Measurements from ENCODE around the gene PPARA.

PPARA gene

GRCh38 chr22:46175631-46176030, 25.3 kb downstream of the PPARA start:
- no peak for TF ChIP-seq GATA2 (IDR thresholded peaks at IDR 0.05; ENCODE audit: low read depth, low read length)
- TF ChIP-seq GATA3 (IDR thresholded peaks at IDR 0.05; ENCODE audit: low read depth, low read length) = no peak

GRCh38 chr22:46176508-46177003, 26.2 kb downstream of the PPARA start:
- no peak for TF ChIP-seq GATA3 (IDR thresholded peaks at IDR 0.05; ENCODE audit: low read depth, low read length)
- no peak for TF ChIP-seq GATA2 (IDR thresholded peaks at IDR 0.05; ENCODE audit: low read depth, low read length)

- no peak for TF ChIP-seq GATA3 (IDR thresholded peaks at IDR 0.05; ENCODE audit: low read depth, low read length)
- TF ChIP-seq GATA2 (IDR thresholded peaks at IDR 0.05; ENCODE audit: low read depth, low read length) = peak; percentile 23; the same call in 1 of the 2 replicates
These were observed 28.6 kb downstream of the PPARA start for GRCh38 chr22:46178755-46179505.

- TF ChIP-seq GATA2 (IDR thresholded peaks at IDR 0.05; ENCODE audit: low read depth, low read length) (no peak), GATA3 (IDR thresholded peaks at IDR 0.05; ENCODE audit: low read depth, low read length) (no peak)
These were observed 29.4 kb downstream of the PPARA start for GRCh38 chr22:46179748-46180147.

GRCh38 chr22:46180370-46181137, 30.2 kb downstream of the PPARA start:
- TF ChIP-seq GATA3 (IDR thresholded peaks at IDR 0.05; ENCODE audit: low read depth, low read length) (no peak), GATA2 (IDR thresholded peaks at IDR 0.05; ENCODE audit: low read depth, low read length) (no peak)

- TF ChIP-seq GATA2 (IDR thresholded peaks at IDR 0.05; ENCODE audit: low read depth, low read length) = no peak
- TF ChIP-seq GATA3 (IDR thresholded peaks at IDR 0.05; ENCODE audit: low read depth, low read length) = no peak
These were observed 33.4 kb downstream of the PPARA start for GRCh38 chr22:46183733-46184132.

GRCh38 chr22:46185283-46185682, 35.0 kb downstream of the PPARA start:
- TF ChIP-seq GATA2 (IDR thresholded peaks at IDR 0.05; ENCODE audit: low read depth, low read length) (no peak), GATA3 (IDR thresholded peaks at IDR 0.05; ENCODE audit: low read depth, low read length) (no peak)

GRCh38 chr22:46187862-46188261, 37.5 kb downstream of the PPARA start:
- TF ChIP-seq GATA3 (IDR thresholded peaks at IDR 0.05; ENCODE audit: low read depth, low read length) (no peak), GATA2 (IDR thresholded peaks at IDR 0.05; ENCODE audit: low read depth, low read length) (no peak)

- no peak for TF ChIP-seq GATA2 (IDR thresholded peaks at IDR 0.05; ENCODE audit: low read depth, low read length)
- no peak for TF ChIP-seq GATA3 (IDR thresholded peaks at IDR 0.05; ENCODE audit: low read depth, low read length)
These were observed 42.1 kb downstream of the PPARA start for GRCh38 chr22:46192210-46192993.

- TF ChIP-seq GATA2 (IDR thresholded peaks at IDR 0.05; ENCODE audit: low read depth, low read length) (peak; percentile 78), GATA3 (IDR thresholded peaks at IDR 0.05; ENCODE audit: low read depth, low read length) (peak; percentile 54; the same call in 1 of the 2 replicates)
These were observed 43.6 kb downstream of the PPARA start for GRCh38 chr22:46193898-46194310.

GRCh38 chr22:46195487-46196165, 45.3 kb downstream of the PPARA start:
- TF ChIP-seq GATA3 (IDR thresholded peaks at IDR 0.05; ENCODE audit: low read depth, low read length) (no peak), GATA2 (IDR thresholded peaks at IDR 0.05; ENCODE audit: low read depth, low read length) (no peak)

- TF ChIP-seq GATA3 (IDR thresholded peaks at IDR 0.05; ENCODE audit: low read depth, low read length) = no peak
- TF ChIP-seq GATA2 (IDR thresholded peaks at IDR 0.05; ENCODE audit: low read depth, low read length) = no peak
These were observed 46.0 kb downstream of the PPARA start for GRCh38 chr22:46196278-46196677.

GRCh38 chr22:46198274-46198673, 47.9 kb downstream of the PPARA start:
- TF ChIP-seq GATA2 (IDR thresholded peaks at IDR 0.05; ENCODE audit: low read depth, low read length) (no peak), GATA3 (IDR thresholded peaks at IDR 0.05; ENCODE audit: low read depth, low read length) (no peak)

Data from SH-SY5Y (cell line).